C1 segment of cervical spinal cord (tissue), 14 donors: ENCODE measurements around the gene CLPTM1L.
"Not testable (repeated sequence)": the region's sequence is repeated elsewhere in the genome, so short reads cannot be mapped to it uniquely, and the experiment has no call there.

Experiments
- DNase-seq, 14 donors: peaks; one replicate each; lab custom pipeline; 2025; lab: John Stamatoyannopoulos, UW

The CLPTM1L gene

DNA sequence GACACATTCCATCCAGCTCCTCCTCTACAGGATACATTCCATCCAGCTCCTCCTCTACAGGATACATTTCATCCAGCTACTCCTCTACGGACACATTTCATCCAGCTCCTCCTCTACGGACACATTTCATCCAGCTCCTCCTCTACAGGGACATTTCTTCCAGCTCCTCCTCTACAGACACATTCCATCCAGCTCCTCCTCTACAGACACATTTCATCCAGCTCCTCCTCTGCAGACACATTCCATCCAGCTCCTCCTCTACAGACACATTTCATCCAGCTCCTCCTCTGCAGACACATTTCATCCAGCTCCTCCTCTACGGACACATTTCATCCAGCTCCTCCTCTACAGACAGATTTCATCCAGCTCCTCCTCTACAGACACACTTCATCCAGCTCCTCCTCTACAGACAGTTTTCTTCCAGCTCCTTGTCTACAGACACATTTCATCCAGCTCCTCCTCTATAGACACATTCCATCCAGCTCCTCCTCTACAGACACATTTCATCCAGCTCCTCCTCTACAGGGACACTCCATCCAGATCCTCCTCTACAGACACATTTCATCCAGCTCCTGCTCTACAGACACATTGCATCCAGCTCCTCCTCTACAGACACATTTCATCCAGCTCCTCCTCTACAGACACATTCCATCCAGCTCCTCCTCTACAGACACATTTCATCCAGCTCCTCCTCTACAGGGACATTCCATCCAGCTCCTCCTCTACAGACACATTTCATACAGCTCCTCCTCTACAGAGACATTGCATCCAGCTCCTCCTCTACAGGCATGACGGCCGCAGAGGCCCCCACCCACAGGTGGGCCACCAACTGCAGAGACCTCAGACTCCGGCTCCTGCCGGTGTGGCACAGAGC is 16.4 kb downstream of the CLPTM1L start:
- DNase-seq: not testable (repeated sequence)

DNA sequence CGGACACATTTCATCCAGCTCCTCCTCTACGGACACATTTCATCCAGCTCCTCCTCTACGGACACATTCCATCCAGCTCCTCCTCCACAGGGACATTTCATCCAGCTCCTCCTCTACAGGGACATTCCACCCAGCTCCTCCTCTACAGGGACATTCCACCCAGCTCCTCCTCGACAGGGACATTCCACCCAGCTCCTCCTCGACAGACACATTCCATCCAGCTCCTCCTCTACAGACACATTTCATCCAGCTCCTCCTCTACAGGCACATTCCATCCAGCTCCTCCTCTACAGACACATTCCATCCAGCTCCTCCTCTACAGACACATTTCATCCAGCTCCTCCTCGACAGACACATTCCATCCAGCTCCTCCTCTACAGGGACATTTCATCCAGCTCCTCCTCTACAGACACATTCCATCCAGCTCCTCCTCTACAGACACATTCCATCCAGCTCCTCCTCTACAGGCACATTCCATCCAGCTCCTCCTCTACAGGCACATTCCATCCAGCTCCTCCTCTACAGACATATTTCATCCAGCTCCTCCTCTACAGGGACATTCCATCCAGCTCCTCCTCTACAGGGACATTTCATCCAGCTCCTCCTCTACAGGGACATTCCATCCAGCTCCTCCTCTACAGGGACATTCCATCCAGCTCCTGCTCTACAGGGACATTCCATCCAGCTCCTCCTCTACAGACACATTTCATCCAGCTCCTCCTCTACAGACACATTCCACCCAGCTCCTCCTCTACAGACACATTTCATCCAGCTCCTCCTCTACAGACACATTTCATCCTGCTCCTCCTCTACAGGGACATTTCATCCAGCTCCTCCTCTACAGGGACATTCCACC is 17.8 kb downstream of the CLPTM1L start:
- not testable (repeated sequence) for DNase-seq

DNA sequence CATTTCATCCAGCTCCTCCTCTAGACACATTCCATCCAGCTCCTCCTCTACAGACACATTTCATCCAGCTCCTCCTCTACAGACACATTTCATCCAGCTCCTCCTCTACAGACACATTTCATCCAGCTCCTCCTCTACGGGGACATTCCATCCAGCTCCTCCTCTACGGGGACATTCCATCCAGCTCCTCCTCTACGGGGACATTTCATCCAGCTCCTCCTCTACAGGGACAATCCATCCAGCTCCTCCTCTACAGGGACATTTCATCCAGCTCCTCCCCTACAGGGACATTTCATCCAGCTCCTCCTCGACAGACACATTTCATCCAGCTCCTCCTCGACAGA is 18.4 kb downstream of the CLPTM1L start:
- DNase-seq: not testable (repeated sequence)

GRCh38 chr5:1325870-1326531 is 18.9 kb downstream of the CLPTM1L start:
- no peak for DNase-seq

GRCh38 chr5:1325191-1325741 is 19.6 kb downstream of the CLPTM1L start:
- DNase-seq: no peak

DNA sequence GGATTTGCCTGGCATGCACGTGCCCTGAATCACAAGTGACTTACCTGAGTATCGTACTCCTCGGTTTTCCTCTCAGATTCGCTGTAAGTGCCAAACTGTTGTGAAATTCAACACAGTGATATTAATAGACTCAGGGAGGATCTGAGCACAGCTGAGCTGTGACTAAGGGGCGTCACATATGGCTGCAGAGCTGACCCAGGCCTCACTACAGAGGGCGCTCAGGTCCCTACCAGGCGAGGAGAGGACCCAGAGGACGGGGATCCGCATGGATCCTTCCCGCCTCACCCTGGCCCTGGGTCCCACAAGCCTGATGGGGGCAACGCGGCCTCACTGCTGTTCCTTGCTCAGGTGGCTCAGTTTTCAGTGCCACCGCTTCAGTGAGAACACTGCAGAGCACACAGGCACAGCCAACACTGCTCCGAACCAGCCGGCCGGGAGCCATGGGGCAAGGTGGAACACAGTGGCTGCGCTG is 20.1 kb downstream of the CLPTM1L start:
- no peak for DNase-seq

- no peak for DNase-seq
These were observed 20.6 kb downstream of the CLPTM1L start for GRCh38 chr5:1324301-1324700.

- DNase-seq: no peak
These were observed 21.1 kb downstream of the CLPTM1L start for GRCh38 chr5:1323803-1324173.

GRCh38 chr5:1322955-1323802 is 21.7 kb downstream of the CLPTM1L start:
- DNase-seq: no peak

DNA sequence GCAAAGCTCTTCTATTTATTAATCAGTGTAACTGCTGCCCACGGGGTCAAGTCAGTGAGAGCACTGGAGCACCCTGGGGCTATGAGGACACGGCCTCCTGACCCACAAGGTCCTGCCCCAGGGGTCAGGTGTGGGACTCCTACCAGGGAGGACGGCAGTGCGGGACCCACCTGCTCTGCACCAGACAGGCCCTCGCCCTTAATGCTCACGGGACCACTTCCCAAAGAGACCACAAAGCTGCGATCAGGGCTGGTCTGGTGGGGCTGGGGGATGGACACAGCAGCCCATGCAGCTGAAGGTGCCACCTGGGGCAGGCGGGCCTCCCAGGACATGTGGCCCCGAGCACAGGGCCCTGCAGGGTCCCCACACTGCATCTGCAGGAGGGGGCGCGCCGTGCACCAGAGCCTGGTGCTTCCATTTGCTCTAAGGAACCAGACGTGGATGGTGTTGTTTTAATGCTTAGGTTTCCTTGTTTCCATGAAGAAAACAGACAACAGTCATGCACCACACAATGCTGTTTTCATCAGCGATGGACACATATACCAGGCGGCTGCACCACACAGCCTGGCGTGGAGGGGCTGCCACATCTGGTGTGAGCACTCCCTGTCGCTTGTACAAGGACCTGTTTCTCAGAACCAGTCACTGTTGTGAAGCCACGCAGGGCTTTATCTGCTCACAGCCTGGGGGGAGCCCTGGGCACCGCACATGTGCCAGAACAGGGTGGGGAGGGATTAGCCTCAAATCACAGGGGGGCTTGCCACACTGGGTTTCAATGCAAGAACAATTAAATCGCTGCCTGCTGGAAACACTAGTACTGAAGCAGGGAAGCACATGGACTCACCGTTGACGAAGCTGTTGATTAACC is 22.6 kb downstream of the CLPTM1L start:
- DNase-seq: no peak

- DNase-seq: no peak
These were observed 23.3 kb downstream of the CLPTM1L start for GRCh38 chr5:1321576-1321975.

DNA sequence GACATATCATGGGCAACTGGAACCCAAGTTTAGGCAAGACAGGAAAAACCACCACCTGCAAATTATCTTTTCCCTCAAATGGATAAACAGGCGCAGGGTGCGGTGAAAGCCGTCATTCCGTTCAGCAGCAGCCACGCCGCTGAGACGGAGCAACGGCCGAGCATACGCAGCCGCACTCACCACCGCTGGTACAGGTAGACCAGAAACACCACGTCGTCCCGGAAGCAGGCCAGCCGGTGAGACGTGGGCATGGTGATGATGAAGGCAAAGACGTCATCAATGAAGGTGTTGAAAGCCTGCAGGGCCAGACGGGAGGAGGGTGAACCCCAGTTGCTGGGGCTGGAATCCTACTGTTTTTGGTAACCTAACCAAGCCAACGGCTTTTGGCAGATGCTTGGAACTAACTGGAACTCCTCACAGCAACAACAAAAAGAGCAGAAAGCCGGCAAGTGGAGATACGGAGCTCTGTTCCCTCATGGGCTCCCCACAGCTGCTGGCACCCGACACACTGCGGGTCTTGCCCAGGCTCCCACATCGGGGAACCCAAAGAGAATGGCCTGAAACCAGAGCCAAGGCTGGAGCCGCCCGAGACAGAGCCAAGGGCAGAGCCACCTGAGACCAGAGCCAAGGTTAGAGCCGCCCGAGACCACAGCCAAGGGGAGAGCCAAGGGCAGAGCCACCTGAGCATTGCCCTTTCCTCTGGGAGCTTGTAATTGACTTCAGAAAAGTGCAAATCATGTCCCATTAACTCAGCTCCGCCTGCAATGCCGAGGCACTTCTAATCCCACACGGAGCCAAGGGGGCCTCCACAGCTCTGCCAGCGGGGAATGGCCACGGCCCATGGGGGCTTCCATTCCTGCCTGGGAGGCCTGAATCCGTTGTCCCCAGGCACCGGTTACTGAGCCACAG is 24.2 kb downstream of the CLPTM1L start:
- DNase-seq: no peak

DNA sequence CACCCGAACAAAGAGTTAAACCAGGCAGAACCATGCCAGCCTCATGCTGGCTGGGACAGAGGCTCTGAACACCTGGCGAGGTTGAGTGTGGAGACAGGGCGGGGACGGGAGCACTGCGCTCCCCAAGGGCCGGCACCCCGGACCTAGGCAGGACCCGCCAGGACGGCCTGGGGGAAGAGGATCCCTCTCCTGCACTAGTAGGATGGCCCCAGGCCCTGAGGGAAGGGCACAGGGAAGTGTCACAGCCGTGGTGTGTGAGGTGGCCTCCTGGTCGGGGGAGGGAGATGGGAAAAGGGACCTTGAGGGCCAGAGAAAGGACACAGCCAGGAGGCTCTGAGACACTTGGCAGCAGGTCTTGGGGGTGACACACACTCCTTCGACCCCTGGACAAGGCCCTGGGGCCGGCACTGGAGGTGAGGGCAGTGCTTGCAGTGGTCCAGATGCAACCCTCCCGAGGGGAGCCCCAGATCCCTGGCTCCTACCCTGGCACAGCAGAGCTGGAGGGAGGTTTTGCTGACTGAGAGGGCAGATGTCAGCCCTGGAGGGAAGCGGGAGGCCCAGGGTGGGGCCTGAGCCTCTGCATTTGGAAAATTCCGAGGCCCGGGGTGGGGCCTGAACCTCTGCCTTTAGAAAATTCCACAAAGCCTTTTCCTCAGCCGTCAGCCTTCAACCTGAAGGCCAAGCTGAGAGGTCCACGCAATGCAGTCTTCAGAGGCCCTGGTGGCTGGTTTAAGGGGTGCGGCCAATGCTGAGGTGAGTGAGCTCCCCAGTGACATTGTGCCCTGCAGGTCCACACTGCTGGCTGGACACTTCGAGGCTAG is 25.3 kb downstream of the CLPTM1L start:
- no peak for DNase-seq

- DNase-seq: no peak
These were observed 26.1 kb downstream of the CLPTM1L start for GRCh38 chr5:1318659-1319251.

DNA sequence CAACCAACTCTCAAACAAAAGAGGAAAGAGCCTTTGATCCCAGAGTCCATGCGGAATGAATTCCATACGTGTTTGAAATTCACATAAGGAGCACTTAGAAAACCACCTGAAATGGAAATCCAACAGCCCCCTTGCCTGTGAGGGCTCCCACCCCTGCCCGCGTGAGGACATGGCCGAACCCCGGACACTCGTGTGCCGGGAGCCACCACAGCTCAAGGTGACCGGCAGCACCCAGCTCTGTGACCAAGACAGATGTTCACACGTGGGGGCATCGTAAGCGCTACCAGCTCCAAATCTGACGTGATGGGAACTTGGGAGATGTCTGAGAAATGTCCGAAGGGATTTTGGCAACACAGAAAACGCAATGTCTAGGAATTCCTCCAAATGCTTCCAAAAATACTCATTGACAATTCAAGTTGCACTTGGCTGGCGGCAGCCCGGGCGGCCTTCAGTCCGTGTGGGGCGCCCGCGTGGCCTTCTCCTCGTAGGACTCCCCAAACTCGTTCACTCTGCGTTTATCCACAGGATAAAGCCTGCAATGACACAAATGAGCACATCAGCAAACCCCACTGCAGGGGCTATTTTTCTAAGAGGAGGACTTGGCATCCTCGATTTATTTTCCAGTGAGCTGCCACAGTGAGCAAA is 26.9 kb downstream of the CLPTM1L start:
- no peak for DNase-seq

DNA sequence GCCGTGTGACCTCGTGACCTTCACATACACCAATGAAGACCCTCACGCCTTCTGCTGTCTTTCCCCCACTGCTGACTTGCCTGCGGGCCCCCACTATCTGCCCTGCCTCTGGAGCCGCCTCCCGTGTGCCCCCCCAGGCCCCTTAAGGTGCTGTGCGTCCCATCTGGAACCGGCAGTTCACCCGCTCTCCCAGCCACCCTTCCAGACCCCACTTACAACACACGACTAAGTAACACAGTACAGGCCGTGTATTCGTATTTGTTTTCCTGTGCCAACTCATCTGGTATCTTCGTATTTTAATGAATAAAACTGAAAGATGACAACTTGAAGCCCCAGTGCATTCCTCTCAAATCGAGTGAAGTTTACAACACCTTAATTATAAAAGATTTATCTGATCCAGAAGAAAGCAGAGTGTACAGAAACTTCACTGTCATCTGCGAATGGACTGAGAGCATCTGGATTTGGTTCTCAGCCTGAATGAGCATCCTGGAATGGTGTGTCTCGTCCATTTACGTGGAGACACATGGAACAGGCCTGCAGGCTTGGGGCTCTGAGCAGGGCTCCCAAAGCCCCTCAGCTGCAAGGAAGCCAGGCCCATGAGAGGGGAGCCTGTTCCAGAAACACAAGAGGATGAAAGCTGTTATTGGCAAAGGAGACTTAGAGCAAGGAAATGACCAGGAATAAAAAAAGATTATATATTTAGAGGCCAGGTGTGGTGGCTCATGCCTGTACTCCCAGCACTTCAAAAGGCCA is 28.1 kb downstream of the CLPTM1L start:
- no peak for DNase-seq
